ENCODE measurements around the gene PRDM2.

PRDM2 gene

GRCh38 chr1:13869172-13869797 lies 169.3 kb downstream of the PRDM2 start:
- no peaks in the 10 kb centered on the region for H3K36me3 ChIP-seq
- TF ChIP-seq CTCF (IDR thresholded peaks at IDR 0.05; ENCODE audit: low read depth, low read length) = no peak
- H3K9me3 ChIP-seq = no peaks in the 10 kb centered on the region
- no peaks in the 10 kb centered on the region for H3K4me1 ChIP-seq
- H3K27me3 ChIP-seq = no peaks in the 10 kb centered on the region
- DNase-seq = no peak
- no peak overlapping the region for H3K4me3 ChIP-seq (ENCODE audit: low read depth, low read length)

- no peak for TF ChIP-seq CTCF (IDR thresholded peaks at IDR 0.05; ENCODE audit: low read depth, low read length)
- no peaks in the 10 kb centered on the region for H3K9me3 ChIP-seq
- no peaks in the 10 kb centered on the region for H3K4me1 ChIP-seq
Measured at GRCh38 chr1:13871413-13871812, 171.4 kb downstream of the PRDM2 start.

GRCh38 chr1:13871886-13872285 lies 171.9 kb downstream of the PRDM2 start:
- no peaks in the 10 kb centered on the region for H3K4me1 ChIP-seq
- H3K27me3 ChIP-seq = no peaks in the 10 kb centered on the region
- H3K36me3 ChIP-seq = no peaks in the 10 kb centered on the region
- TF ChIP-seq CTCF (IDR thresholded peaks at IDR 0.05; ENCODE audit: low read depth, low read length) = no peak
- no peaks in the 10 kb centered on the region for H3K9me3 ChIP-seq
- DNase-seq = no peak
- no peak overlapping the region for H3K4me3 ChIP-seq (ENCODE audit: low read depth, low read length)

More at GRCh38 chr1:13871413-13871812, 171.4 kb downstream of the PRDM2 start:
- H3K36me3 ChIP-seq = no peaks in the 10 kb centered on the region
- DNase-seq = no peak
- H3K4me3 ChIP-seq (ENCODE audit: low read depth, low read length) = no peak overlapping the region
- no peaks in the 10 kb centered on the region for H3K27me3 ChIP-seq

GRCh38 chr1:13873032-13873431 lies 173.0 kb downstream of the PRDM2 start:
- DNase-seq = no peak
- no peak for TF ChIP-seq CTCF (IDR thresholded peaks at IDR 0.05; ENCODE audit: low read depth, low read length)
- Histone ChIP-seq H3K4me1 (no peaks in the 10 kb centered on the region), H3K27me3 (no peaks in the 10 kb centered on the region), H3K4me3 (ENCODE audit: low read depth, low read length) (no peak overlapping the region), H3K9me3 (no peaks in the 10 kb centered on the region), H3K36me3 (no peaks in the 10 kb centered on the region)

Measured in BE2C (cell line).